Stimulated activated CD8-positive, alpha-beta memory T cell treated with anti-CD3 and anti-CD28 coated beads, Interleukin-15, amount 100 ng/mL, for 1 hour (primary cell): ENCODE data around the gene RNF144B.

Source experiments
- DNase-seq: peaks from one replicate; pipeline ENCODE4 v3.0.0-alpha.2; 2020; ENCODE audit warnings: low read depth

Gene RNF144B

GRCh38 chr6:18488526-18489270 is 101.5 kb downstream of the RNF144B start:
- DNase-seq, result no peak

GRCh38 chr6:18489335-18489734 is 102.2 kb downstream of the RNF144B start:
- DNase-seq, result no peak

GRCh38 chr6:18491308-18492045 is 104.3 kb downstream of the RNF144B start:
- no peak for DNase-seq

GRCh38 chr6:18492972-18493371 is 105.8 kb downstream of the RNF144B start:
- DNase-seq, result no peak

GRCh38 chr6:18493382-18493891 is 106.3 kb downstream of the RNF144B start:
- no peak for DNase-seq

GRCh38 chr6:18493925-18494324 is 106.8 kb downstream of the RNF144B start:
- no peak for DNase-seq

- DNase-seq, result no peak
Observed at GRCh38 chr6:18495236-18495635, 108.1 kb downstream of the RNF144B start.

GRCh38 chr6:18496462-18496861 is 109.3 kb downstream of the RNF144B start:
- DNase-seq, result no peak

GRCh38 chr6:18497006-18497405 is 109.9 kb downstream of the RNF144B start:
- DNase-seq, result no peak

- DNase-seq, result no peak
Observed at GRCh38 chr6:18498408-18498807, 111.3 kb downstream of the RNF144B start.

- DNase-seq, result no peak
Observed at GRCh38 chr6:18500921-18501662, 113.9 kb downstream of the RNF144B start.

GRCh38 chr6:18501663-18502013 is 114.5 kb downstream of the RNF144B start:
- DNase-seq, result no peak

- DNase-seq, result no peak
Observed at GRCh38 chr6:18503206-18503592, 116.0 kb downstream of the RNF144B start.

- no peak for DNase-seq
Observed at GRCh38 chr6:18503593-18504231, 116.6 kb downstream of the RNF144B start.

GRCh38 chr6:18504232-18504596 is 117.1 kb downstream of the RNF144B start:
- no peak for DNase-seq

GRCh38 chr6:18506382-18507017 is 119.3 kb downstream of the RNF144B start:
- DNase-seq, result no peak

- DNase-seq, result no peak
Observed at GRCh38 chr6:18507018-18507415, 119.9 kb downstream of the RNF144B start.

GRCh38 chr6:18507561-18507960 is 120.4 kb downstream of the RNF144B start:
- DNase-seq, result no peak

GRCh38 chr6:18509871-18510643 is 122.9 kb downstream of the RNF144B start:
- DNase-seq, result no peak

GRCh38 chr6:18510644-18511033 is 123.5 kb downstream of the RNF144B start:
- DNase-seq, result no peak

- DNase-seq, result no peak
Observed at GRCh38 chr6:18511211-18511610, 124.1 kb downstream of the RNF144B start.
